Stomach (tissue), 4 donors: ENCODE data around the gene TTC39C.

Experiments
- EP300 ChIP-seq: sonication (generic); formaldehyde crosslinking; IDR thresholded peaks from one replicate; pipeline ENCODE4 v1.6.1; 2017; ENCODE audit warnings: antibody characterized with exemption
- POLR2A ChIP-seq, 4 donors: fragments of 450-650 bp; IDR thresholded peaks; one replicate each; pipeline ENCODE4 v1.6.1; 2016; ENCODE audit warnings: antibody characterized with exemption in 4 of 4, control low read depth in 2 of 4, mild to moderate bottlenecking in 1 of 4, moderate library complexity in 1 of 4
- POLR2AphosphoS5 ChIP-seq, 3 donors: sonication (generic); formaldehyde crosslinking; IDR thresholded peaks; one replicate each; pipeline ENCODE4 v1.6.1; 2016; ENCODE audit warnings: antibody characterized with exemption in 3 of 3
- TF ChIP-seq, protein P1 (sequence below), 7 experiments: fragments of 450-650 bp in 4 of 7; fragments of 200-600 bp in 3 of 7; sonication (generic) in 3 of 7; IDR thresholded peaks; one replicate each; pipeline ENCODE4 v1.5.1; 2016 to 2019; ENCODE audit warnings: antibody characterized with exemption in 7 of 7, control low read depth in 2 of 7, mild to moderate bottlenecking in 1 of 7

- no peak for TF ChIP-seq POLR2A (IDR thresholded peaks at IDR 0.05)
- TF ChIP-seq, protein P1, sequence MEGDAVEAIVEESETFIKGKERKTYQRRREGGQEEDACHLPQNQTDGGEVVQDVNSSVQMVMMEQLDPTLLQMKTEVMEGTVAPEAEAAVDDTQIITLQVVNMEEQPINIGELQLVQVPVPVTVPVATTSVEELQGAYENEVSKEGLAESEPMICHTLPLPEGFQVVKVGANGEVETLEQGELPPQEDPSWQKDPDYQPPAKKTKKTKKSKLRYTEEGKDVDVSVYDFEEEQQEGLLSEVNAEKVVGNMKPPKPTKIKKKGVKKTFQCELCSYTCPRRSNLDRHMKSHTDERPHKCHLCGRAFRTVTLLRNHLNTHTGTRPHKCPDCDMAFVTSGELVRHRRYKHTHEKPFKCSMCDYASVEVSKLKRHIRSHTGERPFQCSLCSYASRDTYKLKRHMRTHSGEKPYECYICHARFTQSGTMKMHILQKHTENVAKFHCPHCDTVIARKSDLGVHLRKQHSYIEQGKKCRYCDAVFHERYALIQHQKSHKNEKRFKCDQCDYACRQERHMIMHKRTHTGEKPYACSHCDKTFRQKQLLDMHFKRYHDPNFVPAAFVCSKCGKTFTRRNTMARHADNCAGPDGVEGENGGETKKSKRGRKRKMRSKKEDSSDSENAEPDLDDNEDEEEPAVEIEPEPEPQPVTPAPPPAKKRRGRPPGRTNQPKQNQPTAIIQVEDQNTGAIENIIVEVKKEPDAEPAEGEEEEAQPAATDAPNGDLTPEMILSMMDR (IDR thresholded peaks at IDR 0.05) = no peak
- no peak for TF ChIP-seq POLR2AphosphoS5 (IDR thresholded peaks at IDR 0.05)
- no peak for TF ChIP-seq EP300
These were observed 100.5 kb downstream of the TTC39C start for GRCh38 chr18:24114924-24115549.
